DOHH2 (cell line): ENCODE results near the gene CAMSAP3.

Experiments used
- H3F3A ChIP-seq: fragments of 200-600 bp; sonication (generic), shearing (Covaris generic); 2 replicates; pipeline ENCODE4 v1.6.0; 2016; ENCODE audit warnings: antibody characterized with exemption, mild to moderate bottlenecking; ENCODE audit not compliant: control insufficient read depth, insufficient read depth
- H3K27ac ChIP-seq: fragments of 200-600 bp; sonication (generic); 2 replicates; pipeline ENCODE4 v1.5.1; 2014; ENCODE audit warnings: low read depth, mild to moderate bottlenecking, low read length, moderate library complexity
- H3K27me3 ChIP-seq: fragments of 200-600 bp; sonication (generic); 2 replicates; pipeline ENCODE4 v1.6.1; 2014; ENCODE audit warnings: mild to moderate bottlenecking, low read length, mixed read lengths; ENCODE audit not compliant: control insufficient read depth
- H3K36me3 ChIP-seq: fragments of 200-600 bp; sonication (generic); 2 replicates; pipeline ENCODE4 v1.6.1; 2014; ENCODE audit warnings: mild to moderate bottlenecking, low read length, moderate library complexity, mixed read lengths; ENCODE audit not compliant: control insufficient read depth
- H3K4me1 ChIP-seq: fragments of 200-600 bp; sonication (generic); 2 replicates; pipeline ENCODE4 v1.6.1; 2014; ENCODE audit warnings: mild to moderate bottlenecking, low read length, mixed read lengths; ENCODE audit not compliant: control insufficient read depth
- H3K4me2 ChIP-seq: fragments of 200-600 bp; sonication (generic); 2 replicates; pipeline ENCODE4 v1.6.0; 2014; ENCODE audit warnings: mild to moderate bottlenecking, low read length, moderate library complexity
- H3K4me3 ChIP-seq: fragments of 200-600 bp; sonication (generic); 2 replicates; pipeline ENCODE4 v1.5.1; 2014; ENCODE audit warnings: mild to moderate bottlenecking, low read length, mixed read lengths
- H3K79me2 ChIP-seq: fragments of 200-600 bp; sonication (generic); 2 replicates; pipeline ENCODE4 v1.6.1; 2014; ENCODE audit warnings: mild to moderate bottlenecking, low read length, mixed read lengths; ENCODE audit not compliant: control insufficient read depth
- H3K9me2 ChIP-seq: fragments of 200-600 bp; sonication (generic); replicated peaks from 2 replicates; pipeline ENCODE4 v1.6.1; 2014; ENCODE audit warnings: mild to moderate bottlenecking, low read length, mixed read lengths; ENCODE audit not compliant: control insufficient read depth
- H3K9me3 ChIP-seq: fragments of 200-600 bp; sonication (generic); 2 replicates; pipeline ENCODE4 v1.6.1; 2014; ENCODE audit warnings: antibody characterized with exemption, low read length, mixed read lengths; ENCODE audit not compliant: control insufficient read depth, insufficient read depth
- H4K20me1 ChIP-seq: fragments of 200-600 bp; sonication (generic); 2 replicates; pipeline ENCODE4 v1.6.0; 2014; ENCODE audit warnings: low read depth, mild to moderate bottlenecking, antibody characterized with exemption, low read length, moderate library complexity; ENCODE audit not compliant: control insufficient read depth, insufficient read depth
- CTCF ChIP-seq: fragments of 200-600 bp; sonication (generic); IDR thresholded peaks from one replicate; pipeline ENCODE4 v1.5.1; 2014; ENCODE audit warnings: antibody characterized with exemption, mild to moderate bottlenecking, low read depth, low read length; ENCODE audit not compliant: poor library complexity, severe bottlenecking
- EZH2phosphoT487 ChIP-seq: fragments of 200-600 bp; sonication (generic); IDR thresholded peaks from 2 replicates; pipeline ENCODE4 v1.6.1; 2017; ENCODE audit warnings: borderline replicate concordance, mild to moderate bottlenecking, antibody characterized with exemption, low read length, moderate library complexity, mixed read lengths

The CAMSAP3 gene

GRCh38 chr19:7602935-7603497 is 7.4 kb downstream of the CAMSAP3 start:
- Histone ChIP-seq H3K27me3 (no peaks in the 10 kb centered on the region; the same call in 1 of the 2 replicates), H3K4me3 (no peak overlapping the region), H3F3A (no peaks in the 10 kb centered on the region), H3K79me2 (no peaks in the 10 kb centered on the region), H3K36me3 (no peaks in the 10 kb centered on the region), H4K20me1 (no peaks in the 10 kb centered on the region), H3K27ac (no peak overlapping the region), H3K9me2 (no peaks in the 10 kb centered on the region), H3K9me3 (no peaks in the 10 kb centered on the region), H3K4me2 (no peak overlapping the region), H3K4me1 (no peaks in the 10 kb centered on the region)
- TF ChIP-seq EZH2phosphoT487, result no peak
- no peak for TF ChIP-seq CTCF

GRCh38 chr19:7603919-7604318 is 8.3 kb downstream of the CAMSAP3 start:
- no peaks in the 10 kb centered on the region for H3K27me3 ChIP-seq
- H4K20me1 ChIP-seq, result no peaks in the 10 kb centered on the region
- H3K4me1 ChIP-seq, result no peaks in the 10 kb centered on the region
- H3K27ac ChIP-seq, result no peak overlapping the region
- H3K9me2 ChIP-seq, result no peaks in the 10 kb centered on the region
- H3F3A ChIP-seq, result no peaks in the 10 kb centered on the region
- H3K36me3 ChIP-seq, result no peaks in the 10 kb centered on the region
- no peak overlapping the region for H3K4me3 ChIP-seq
- no peaks in the 10 kb centered on the region for H3K79me2 ChIP-seq
- TF ChIP-seq CTCF, result no peak
- TF ChIP-seq EZH2phosphoT487, result no peak
- H3K9me3 ChIP-seq, result no peaks in the 10 kb centered on the region
- H3K4me2 ChIP-seq, result no peak overlapping the region

- Histone ChIP-seq H3K9me3 (no peaks in the 10 kb centered on the region), H3K9me2 (no peaks in the 10 kb centered on the region), H3F3A (no peaks in the 10 kb centered on the region), H3K4me2 (no peak overlapping the region), H3K79me2 (no peaks in the 10 kb centered on the region), H4K20me1 (no peaks in the 10 kb centered on the region), H3K36me3 (no peaks in the 10 kb centered on the region), H3K4me3 (no peak overlapping the region), H3K27ac (no peak overlapping the region), H3K4me1 (no peaks in the 10 kb centered on the region), H3K27me3 (no peaks in the 10 kb centered on the region)
- no peak for TF ChIP-seq CTCF
- TF ChIP-seq EZH2phosphoT487, result no peak
Measured at GRCh38 chr19:7605490-7606222, 10.0 kb downstream of the CAMSAP3 start.
